ENCODE measurements around the gene BCL11A.
A peak's percentile ranks its signal among the peaks of the same experiment; 100 is the strongest.

The BCL11A gene

DNA sequence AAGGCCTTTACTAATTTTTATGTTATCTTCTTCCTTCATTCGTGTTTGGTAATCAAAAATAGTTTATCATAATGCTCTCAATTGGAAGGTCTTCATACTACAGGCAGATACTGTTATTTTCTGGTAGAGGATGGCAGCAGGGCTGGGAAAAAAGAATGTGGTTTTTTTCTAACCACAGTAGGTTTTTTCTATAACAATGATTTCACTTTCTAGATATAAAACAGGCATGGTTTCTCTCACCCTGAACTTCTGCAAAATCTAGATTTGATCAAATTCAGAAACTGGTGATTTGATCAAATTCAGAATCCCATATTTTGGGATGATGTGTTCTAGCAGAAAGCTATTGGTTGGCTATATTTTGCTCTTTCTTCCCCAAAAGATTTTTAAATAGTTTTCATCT is 27.6 kb downstream of the BCL11A start:
- DNase-seq (ENCODE audit: low read depth) = no peak

DNA sequence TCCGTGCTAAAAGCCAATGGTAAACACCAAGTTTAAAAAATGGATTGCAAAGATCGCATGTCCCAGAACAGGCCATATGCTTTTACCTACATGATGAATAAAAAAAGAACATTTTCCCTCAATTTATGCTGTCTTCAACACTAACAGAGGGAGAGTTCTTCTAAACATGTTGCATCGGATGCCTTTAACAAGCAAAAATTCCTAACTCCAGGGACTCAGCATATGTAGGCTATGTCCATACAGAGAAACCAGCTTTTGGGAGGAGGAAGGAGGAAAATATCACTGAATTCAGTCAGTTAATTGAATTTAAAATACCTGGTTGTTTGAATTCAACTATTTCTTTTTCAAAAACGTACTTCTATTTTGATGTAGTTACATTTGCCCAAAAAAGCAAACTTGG is 28.6 kb downstream of the BCL11A start:
- DNase-seq (ENCODE audit: low read depth) = no peak

DNA sequence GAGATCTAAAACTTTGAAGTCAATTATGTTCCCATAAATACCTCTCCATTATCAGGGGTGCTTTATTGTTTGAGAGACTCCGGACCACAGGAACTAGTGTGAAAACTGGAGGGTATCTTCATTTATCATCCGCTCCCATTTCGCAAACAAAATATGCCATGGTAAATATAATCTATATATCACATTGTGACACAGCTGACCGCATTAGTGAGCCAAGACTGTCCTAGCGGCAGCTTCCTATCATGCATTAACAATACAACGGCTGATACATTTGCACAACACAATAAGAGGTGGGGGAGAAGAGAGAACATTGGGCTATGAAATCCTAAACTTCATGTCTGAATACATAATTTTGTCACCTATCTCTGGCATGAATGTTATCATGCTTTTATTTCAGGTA is 29.5 kb downstream of the BCL11A start:
- no peak for DNase-seq (ENCODE audit: low read depth)

DNA sequence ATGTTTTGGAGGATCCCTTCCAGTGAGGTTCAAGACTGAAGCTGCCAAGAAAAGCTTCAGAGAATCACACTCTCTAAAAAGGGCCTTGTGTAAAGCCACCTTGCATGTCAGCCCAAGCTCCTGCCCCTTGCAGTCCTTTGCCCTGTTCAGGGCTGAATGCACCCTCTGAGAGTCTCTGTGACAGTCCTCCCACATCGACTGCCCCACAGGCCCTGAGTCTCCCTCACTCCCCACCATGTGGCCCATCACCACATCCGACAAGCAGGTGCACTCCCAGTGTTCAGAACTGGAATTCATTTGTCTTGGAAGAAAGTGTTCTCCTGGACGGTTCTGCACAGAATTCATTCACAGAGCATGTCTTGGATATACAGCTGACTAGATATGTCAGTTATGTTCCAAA is 31.0 kb downstream of the BCL11A start:
- DNase-seq (ENCODE audit: low read depth) = no peak

DNA sequence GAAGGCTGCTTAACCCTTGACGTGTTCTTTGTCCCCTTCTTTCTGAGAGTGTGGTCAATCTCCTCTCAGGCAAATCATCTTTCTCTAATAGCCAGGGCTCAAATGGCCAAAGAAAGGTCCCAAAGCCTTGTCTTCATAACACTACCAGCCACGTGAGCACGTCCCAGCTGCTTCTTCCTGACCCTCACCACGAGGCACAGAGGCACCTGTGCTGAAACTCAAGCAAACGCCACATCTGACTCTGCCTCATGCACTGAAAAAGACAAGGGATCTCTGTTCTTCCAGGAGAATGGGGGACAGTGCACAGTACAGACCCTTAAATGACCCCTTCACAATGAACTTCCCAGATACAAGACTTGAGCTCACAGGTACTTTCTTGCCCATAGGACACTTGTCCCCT is 31.8 kb downstream of the BCL11A start:
- no peak for DNase-seq (ENCODE audit: low read depth)

DNA sequence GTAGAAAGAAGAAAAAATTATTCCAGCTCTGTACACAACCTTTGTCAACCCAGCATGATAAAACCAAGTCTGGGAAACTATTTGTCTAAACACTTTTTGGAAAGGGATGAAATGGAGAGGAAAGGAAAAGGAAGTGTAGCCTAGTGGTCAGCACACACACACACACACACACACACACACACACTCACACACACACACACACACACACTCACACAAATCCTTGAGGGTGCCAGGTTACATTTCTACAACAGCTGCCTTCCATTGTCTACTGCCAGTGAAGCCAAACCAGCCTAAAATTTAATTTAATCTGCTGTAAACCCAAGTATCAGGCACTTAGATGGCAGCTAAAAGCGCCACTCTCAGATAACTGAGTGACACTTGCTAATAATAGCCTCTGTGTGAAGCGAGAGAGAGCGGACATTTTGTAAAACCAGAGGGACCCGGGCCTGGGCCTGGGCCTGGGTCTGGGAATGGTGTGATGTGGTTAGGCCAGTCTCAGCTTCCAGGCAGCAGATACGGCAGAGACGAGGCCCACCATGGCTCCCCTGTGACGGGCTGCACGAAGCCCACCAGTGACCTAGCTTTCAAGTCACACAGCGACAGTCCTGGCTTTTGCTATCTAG is 32.4 kb downstream of the BCL11A start:
- no peak for DNase-seq (ENCODE audit: low read depth)

DNA sequence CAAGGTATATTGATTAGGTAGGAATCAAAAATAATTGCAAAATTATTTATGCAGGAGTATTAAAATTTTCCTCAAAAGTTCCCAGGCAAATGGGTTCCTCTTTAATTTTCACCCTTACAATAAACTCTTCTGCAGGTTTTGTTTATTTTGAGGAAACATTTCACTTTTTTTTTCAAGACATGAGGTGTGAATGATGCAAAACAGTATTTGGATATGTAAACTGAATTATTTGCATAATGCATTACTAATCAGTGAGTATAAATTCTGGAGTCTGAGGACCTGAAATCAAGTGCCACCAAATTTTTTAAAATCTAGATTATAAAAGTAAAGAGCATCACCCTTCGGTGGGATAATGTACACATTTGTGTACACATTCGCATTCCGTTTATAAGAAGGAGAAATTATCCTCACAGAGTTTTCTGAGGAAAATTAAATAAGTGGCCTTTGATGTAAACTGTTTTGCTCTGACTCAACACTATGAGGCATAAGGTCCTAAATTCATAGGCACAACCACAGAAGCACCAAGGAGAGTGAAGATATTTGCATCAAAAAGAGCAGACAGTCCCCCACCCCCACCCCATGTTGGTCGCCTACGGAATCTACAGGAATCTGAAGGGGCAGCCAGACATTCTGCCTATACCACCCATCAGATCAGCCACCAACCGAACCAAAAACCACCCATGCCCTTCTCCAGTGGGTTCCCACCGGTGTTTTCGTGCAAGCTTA is 33.1 kb downstream of the BCL11A start:
- DNase-seq (ENCODE audit: low read depth) = no peak

DNA sequence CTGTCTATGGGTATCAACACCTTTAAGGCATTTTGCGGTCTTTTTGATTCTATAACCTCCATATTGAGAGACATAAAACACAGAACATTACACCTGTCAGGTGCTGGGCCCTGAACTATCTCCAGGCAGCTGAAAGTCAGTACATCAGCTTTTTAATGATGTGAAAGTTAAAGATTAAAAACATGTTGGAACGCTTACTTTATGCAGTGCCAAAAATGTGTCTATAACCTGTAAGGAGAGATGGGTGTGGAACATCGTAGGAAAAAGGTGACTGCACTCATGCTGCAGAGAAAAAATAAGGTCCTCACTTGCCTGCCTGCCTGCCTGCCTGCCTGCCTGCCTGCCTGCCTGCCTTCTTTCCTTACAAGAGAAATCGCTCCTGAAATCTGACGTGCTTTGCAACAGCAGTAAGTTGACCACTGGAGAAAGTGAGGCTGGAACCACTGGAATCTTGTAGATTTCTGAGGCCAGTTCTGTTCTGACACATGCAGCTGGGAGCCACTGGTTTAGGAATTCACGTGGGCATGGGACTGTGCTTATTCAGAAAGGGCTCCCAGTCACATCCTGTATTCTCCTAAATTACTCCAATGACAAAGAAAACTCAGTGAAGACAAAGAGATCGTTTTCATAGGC is 34.1 kb downstream of the BCL11A start:
- DNase-seq (ENCODE audit: low read depth) = no peak

DNA sequence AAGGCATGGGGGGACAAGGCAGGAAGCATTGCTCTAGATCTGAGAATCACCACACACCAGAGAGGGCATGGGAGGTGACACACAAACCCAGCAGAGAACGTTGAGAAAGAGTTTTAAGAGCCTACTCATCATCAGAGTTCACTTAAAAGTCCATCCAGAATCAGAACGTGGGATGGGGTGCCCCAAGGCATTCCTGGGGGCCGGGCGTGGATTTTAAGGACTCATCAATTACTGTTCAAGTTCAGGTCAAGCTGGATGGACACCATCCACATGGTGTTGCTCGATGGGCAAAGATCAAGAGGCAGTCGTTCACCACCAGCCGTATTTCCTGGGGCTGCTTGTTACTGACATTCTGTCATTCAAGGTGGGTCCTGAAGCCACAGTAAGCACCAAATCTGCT is 34.9 kb downstream of the BCL11A start:
- no peak for DNase-seq (ENCODE audit: low read depth)

DNA sequence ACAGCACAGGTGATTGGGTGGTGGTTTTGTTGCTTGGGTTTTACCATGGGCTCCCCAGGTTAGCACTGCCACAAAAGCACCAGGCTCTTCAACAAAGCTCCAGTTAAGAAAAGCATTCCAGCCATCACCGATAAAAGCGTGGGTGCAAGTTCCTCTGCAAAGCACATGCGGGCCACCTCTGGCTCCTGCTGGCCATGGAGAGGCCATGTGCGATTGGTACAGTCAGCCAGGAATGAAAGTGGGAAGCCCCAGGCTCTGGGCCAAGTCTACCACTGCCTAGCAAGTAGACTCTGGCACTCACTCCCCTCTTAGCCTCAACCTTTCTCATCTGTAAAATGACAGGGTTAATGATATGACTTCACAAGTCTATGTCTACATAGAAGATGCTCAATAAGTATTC is 36.0 kb downstream of the BCL11A start:
- DNase-seq (ENCODE audit: low read depth) = no peak

GRCh38 chr2:60516826-60517225 is 36.6 kb downstream of the BCL11A start:
- no peak for DNase-seq (ENCODE audit: low read depth)

GRCh38 chr2:60516383-60516811 is 37.1 kb downstream of the BCL11A start:
- peak; percentile 48 for DNase-seq (ENCODE audit: low read depth)

DNA sequence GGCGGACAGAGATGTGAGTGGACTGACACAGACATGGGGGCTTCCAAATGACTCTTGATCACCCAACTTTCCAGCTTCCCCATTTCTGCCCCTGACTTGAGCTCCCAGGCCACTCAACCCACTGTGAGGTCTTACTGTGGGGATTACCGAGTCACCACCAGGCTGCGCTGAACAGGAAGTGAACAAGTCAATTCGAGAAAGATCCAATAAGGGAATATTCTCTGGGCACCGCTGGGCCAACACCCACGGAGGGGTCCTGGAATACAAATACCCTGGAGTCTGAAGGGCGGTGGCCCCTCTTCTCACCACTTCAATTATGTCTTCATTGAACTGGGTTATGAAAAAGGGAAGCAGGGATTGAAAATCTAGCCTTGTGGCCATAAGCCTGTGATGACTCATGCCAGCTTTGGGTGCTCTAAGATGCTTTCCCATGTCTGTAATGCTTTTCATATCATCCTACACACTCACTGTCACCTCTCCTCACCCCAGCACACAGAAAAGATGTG is 37.7 kb downstream of the BCL11A start:
- peak; percentile 61 for DNase-seq (ENCODE audit: low read depth)

GRCh38 chr2:60513996-60514395 is 39.5 kb downstream of the BCL11A start:
- DNase-seq (ENCODE audit: low read depth) = no peak

DNA sequence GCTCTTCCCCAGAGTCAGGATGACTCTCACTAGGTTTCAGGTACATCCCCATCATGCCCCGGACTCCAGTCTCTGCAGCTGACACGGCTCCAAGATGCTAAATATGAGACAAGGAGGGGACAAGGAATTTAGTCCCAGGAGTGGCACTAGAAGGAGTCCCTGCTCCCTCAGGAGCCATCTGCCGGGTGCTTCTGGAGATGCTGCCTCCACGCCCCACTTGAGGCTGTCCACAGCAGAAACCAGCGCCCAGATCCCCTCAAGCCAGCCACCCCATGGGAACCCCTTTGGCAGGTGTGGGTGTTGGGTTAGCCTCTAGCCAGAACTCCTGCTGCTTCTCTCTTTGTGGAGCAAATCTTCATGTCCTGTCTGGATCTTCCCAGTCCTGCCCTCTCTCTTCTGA is 40.3 kb downstream of the BCL11A start:
- no peak for DNase-seq (ENCODE audit: low read depth)

GRCh38 chr2:60512641-60513040 is 40.8 kb downstream of the BCL11A start:
- DNase-seq (ENCODE audit: low read depth) = no peak

DNA sequence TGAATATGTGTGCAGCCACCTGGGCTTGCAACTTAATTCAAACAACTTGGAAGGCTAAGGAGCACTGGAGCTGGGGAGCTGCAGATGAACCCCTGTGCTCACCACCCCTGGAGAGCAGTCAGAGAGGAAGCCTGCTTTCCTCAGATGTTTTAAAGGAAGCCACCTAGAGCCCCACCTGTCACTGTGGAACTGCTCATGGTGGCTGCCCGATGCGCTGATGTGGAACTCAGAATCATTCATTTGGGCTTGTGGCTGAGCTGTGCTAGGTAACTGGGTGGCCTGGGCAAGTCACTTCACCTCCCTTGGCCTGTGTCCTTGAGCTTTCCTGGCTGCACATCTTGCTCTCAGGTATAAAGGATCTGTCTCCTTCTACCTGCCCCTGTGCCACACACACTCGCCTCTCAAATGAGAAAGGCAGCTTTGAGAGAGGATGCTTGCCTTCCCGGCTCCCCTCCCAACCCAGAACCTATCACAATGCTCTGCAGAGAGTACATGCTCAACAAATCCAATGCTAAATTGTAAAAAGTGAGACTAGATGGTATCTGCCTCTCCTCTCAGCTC is 41.3 kb downstream of the BCL11A start:
- no peak for DNase-seq (ENCODE audit: low read depth)

GRCh38 chr2:60510713-60511112 is 42.7 kb downstream of the BCL11A start:
- DNase-seq (ENCODE audit: low read depth) = no peak

- no peak for DNase-seq (ENCODE audit: low read depth)
Measured at GRCh38 chr2:60509066-60509465, 44.4 kb downstream of the BCL11A start.

DNA sequence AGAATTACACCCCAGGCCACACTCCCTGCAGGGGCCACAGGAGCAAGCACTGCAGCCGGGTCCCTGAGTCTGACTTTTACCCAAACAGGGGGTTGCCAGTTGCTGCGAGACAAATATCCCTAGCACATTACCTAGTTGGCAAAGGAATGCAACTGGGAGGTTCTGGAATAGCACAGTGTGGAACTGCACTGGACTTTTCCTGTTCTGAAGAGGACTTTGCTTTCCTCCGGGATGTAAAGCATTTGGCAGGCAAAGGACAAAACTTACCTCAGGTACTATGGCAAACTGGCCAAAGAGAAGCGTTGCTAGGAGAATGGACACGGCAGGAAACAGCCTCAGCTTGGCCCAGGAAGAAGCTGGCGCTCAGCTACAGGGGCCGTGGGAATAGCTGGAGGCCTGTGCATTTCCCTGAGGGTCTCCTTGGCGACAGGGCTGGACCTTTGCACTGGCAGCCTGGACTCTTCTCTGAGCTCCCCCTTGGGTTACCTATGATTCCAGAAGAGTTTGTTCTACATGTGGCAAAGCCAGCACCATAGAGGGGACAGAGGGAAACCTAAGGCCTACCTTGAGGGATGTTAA is 45.0 kb downstream of the BCL11A start:
- DNase-seq (ENCODE audit: low read depth) = no peak

- DNase-seq (ENCODE audit: low read depth) = no peak
Measured at GRCh38 chr2:60507211-60507965, 46.1 kb downstream of the BCL11A start.

DNA sequence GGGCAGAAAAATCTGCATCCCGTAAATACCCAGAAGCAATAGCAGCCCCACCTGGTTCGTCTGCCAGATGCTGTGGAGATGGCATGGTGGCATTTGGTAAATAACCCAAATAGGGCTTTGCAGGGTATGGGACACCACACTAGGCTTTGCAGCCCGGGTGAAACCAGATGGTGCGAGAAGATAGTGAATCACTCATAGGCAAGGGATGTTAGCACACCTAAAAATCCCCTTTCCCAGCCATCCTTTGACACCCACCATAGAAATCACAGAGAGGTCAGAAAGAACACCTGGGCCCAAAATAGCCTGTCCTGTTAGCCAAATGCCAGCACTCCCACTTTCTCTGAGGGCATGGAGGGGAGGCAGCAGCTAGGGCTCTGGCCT is 47.6 kb downstream of the BCL11A start:
- DNase-seq (ENCODE audit: low read depth) = no peak
